ENCODE results near the gene MLN.

The MLN gene

GRCh38 chr6:33757113-33757512 is 46.7 kb downstream of the MLN start:
- H3K4me3 ChIP-seq (ENCODE audit: low read depth, low read length) = no peak overlapping the region
- peaks cover 12% of the 10 kb centered on the region; the same call in 1 of the 2 replicates for H3K4me1 ChIP-seq (ENCODE audit: control insufficient read depth, insufficient read depth, low read length)
- no peaks in the 10 kb centered on the region for H3K36me3 ChIP-seq (ENCODE audit: control insufficient read depth, insufficient read depth, low read length)
- H3K27me3 ChIP-seq (ENCODE audit: control insufficient read depth, insufficient read depth, low read length) = no peaks in the 10 kb centered on the region
- H3K9ac ChIP-seq (ENCODE audit: low read length) = no peak overlapping the region
- no peaks in the 10 kb centered on the region for H3K9me3 ChIP-seq (ENCODE audit: control insufficient read depth, insufficient read depth, low read depth, low read length)
- H3K27ac ChIP-seq (ENCODE audit: low read depth, low read length) = no peak overlapping the region

- no peaks in the 10 kb centered on the region for H3K9me3 ChIP-seq (ENCODE audit: control insufficient read depth, insufficient read depth, low read depth, low read length)
- no peak overlapping the region for H3K4me3 ChIP-seq (ENCODE audit: low read depth, low read length)
- no peaks in the 10 kb centered on the region for H3K36me3 ChIP-seq (ENCODE audit: control insufficient read depth, insufficient read depth, low read length)
- H3K9ac ChIP-seq (ENCODE audit: low read length) = no peak overlapping the region
- H3K4me1 ChIP-seq (ENCODE audit: control insufficient read depth, insufficient read depth, low read length) = peaks cover 13% of the 10 kb centered on the region; the same call in 1 of the 2 replicates
- no peak overlapping the region for H3K27ac ChIP-seq (ENCODE audit: low read depth, low read length)
- no peaks in the 10 kb centered on the region for H3K27me3 ChIP-seq (ENCODE audit: control insufficient read depth, insufficient read depth, low read length)
Observed at GRCh38 chr6:33756211-33756954, 47.4 kb downstream of the MLN start.

- H3K4me3 ChIP-seq (ENCODE audit: low read depth, low read length) = no peak overlapping the region
- H3K4me1 ChIP-seq (ENCODE audit: control insufficient read depth, insufficient read depth, low read length) = peaks cover 21% of the 10 kb centered on the region; the same call in 1 of the 2 replicates
- H3K27ac ChIP-seq (ENCODE audit: low read depth, low read length) = no peak overlapping the region
- no peaks in the 10 kb centered on the region for H3K27me3 ChIP-seq (ENCODE audit: control insufficient read depth, insufficient read depth, low read length)
- H3K9ac ChIP-seq (ENCODE audit: low read length) = no peak overlapping the region
- H3K36me3 ChIP-seq (ENCODE audit: control insufficient read depth, insufficient read depth, low read length) = no peaks in the 10 kb centered on the region
- no peaks in the 10 kb centered on the region for H3K9me3 ChIP-seq (ENCODE audit: control insufficient read depth, insufficient read depth, low read depth, low read length)
Observed at GRCh38 chr6:33755070-33755869, 48.5 kb downstream of the MLN start.

- Histone ChIP-seq H3K9me3 (ENCODE audit: control insufficient read depth, insufficient read depth, low read depth, low read length) (no peaks in the 10 kb centered on the region), H3K4me1 (ENCODE audit: control insufficient read depth, insufficient read depth, low read length) (peaks cover 21% of the 10 kb centered on the region; the same call in 1 of the 2 replicates), H3K27ac (ENCODE audit: low read depth, low read length) (no peak overlapping the region), H3K4me3 (ENCODE audit: low read depth, low read length) (no peak overlapping the region), H3K9ac (ENCODE audit: low read length) (no peak overlapping the region), H3K36me3 (ENCODE audit: control insufficient read depth, insufficient read depth, low read length) (no peaks in the 10 kb centered on the region), H3K27me3 (ENCODE audit: control insufficient read depth, insufficient read depth, low read length) (no peaks in the 10 kb centered on the region)
Observed at GRCh38 chr6:33754222-33754621, 49.6 kb downstream of the MLN start.

GRCh38 chr6:33752646-33753015 is 51.2 kb downstream of the MLN start:
- Histone ChIP-seq H3K9me3 (ENCODE audit: control insufficient read depth, insufficient read depth, low read depth, low read length) (no peaks in the 10 kb centered on the region), H3K9ac (ENCODE audit: low read length) (no peak overlapping the region), H3K27ac (ENCODE audit: low read depth, low read length) (no peak overlapping the region), H3K27me3 (ENCODE audit: control insufficient read depth, insufficient read depth, low read length) (no peaks in the 10 kb centered on the region), H3K4me3 (ENCODE audit: low read depth, low read length) (no peak overlapping the region), H3K4me1 (ENCODE audit: control insufficient read depth, insufficient read depth, low read length) (peaks cover 31% of the 10 kb centered on the region; the same call in 1 of the 2 replicates), H3K36me3 (ENCODE audit: control insufficient read depth, insufficient read depth, low read length) (no peaks in the 10 kb centered on the region)

GRCh38 chr6:33751771-33752645 is 51.8 kb downstream of the MLN start:
- peaks cover 37% of the 10 kb centered on the region for H3K4me1 ChIP-seq (ENCODE audit: control insufficient read depth, insufficient read depth, low read length)
- H3K36me3 ChIP-seq (ENCODE audit: control insufficient read depth, insufficient read depth, low read length) = no peaks in the 10 kb centered on the region
- no peaks in the 10 kb centered on the region for H3K9me3 ChIP-seq (ENCODE audit: control insufficient read depth, insufficient read depth, low read depth, low read length)
- H3K9ac ChIP-seq (ENCODE audit: low read length) = no peak overlapping the region
- no peak overlapping the region for H3K27ac ChIP-seq (ENCODE audit: low read depth, low read length)
- H3K27me3 ChIP-seq (ENCODE audit: control insufficient read depth, insufficient read depth, low read length) = no peaks in the 10 kb centered on the region
- H3K4me3 ChIP-seq (ENCODE audit: low read depth, low read length) = no peak overlapping the region

- no peaks in the 10 kb centered on the region for H3K36me3 ChIP-seq (ENCODE audit: control insufficient read depth, insufficient read depth, low read length)
- H3K27ac ChIP-seq (ENCODE audit: low read depth, low read length) = no peak overlapping the region
- H3K4me3 ChIP-seq (ENCODE audit: low read depth, low read length) = no peak overlapping the region
- H3K9me3 ChIP-seq (ENCODE audit: control insufficient read depth, insufficient read depth, low read depth, low read length) = no peaks in the 10 kb centered on the region
- H3K27me3 ChIP-seq (ENCODE audit: control insufficient read depth, insufficient read depth, low read length) = no peaks in the 10 kb centered on the region
- no peak overlapping the region for H3K9ac ChIP-seq (ENCODE audit: low read length)
- H3K4me1 ChIP-seq (ENCODE audit: control insufficient read depth, insufficient read depth, low read length) = peaks cover 48% of the 10 kb centered on the region
Observed at GRCh38 chr6:33750244-33750991, 53.4 kb downstream of the MLN start.

GRCh38 chr6:33749401-33749800 is 54.4 kb downstream of the MLN start:
- Histone ChIP-seq H3K4me3 (ENCODE audit: low read depth, low read length) (no peak overlapping the region), H3K4me1 (ENCODE audit: control insufficient read depth, insufficient read depth, low read length) (peaks cover 53% of the 10 kb centered on the region), H3K9me3 (ENCODE audit: control insufficient read depth, insufficient read depth, low read depth, low read length) (no peaks in the 10 kb centered on the region), H3K36me3 (ENCODE audit: control insufficient read depth, insufficient read depth, low read length) (no peaks in the 10 kb centered on the region), H3K9ac (ENCODE audit: low read length) (no peak overlapping the region), H3K27me3 (ENCODE audit: control insufficient read depth, insufficient read depth, low read length) (no peaks in the 10 kb centered on the region), H3K27ac (ENCODE audit: low read depth, low read length) (no peak overlapping the region)

GRCh38 chr6:33748841-33749240 is 55.0 kb downstream of the MLN start:
- no peak overlapping the region for H3K9ac ChIP-seq (ENCODE audit: low read length)
- H3K36me3 ChIP-seq (ENCODE audit: control insufficient read depth, insufficient read depth, low read length) = no peaks in the 10 kb centered on the region
- peaks cover 57% of the 10 kb centered on the region for H3K4me1 ChIP-seq (ENCODE audit: control insufficient read depth, insufficient read depth, low read length)
- no peak overlapping the region for H3K27ac ChIP-seq (ENCODE audit: low read depth, low read length)
- H3K4me3 ChIP-seq (ENCODE audit: low read depth, low read length) = no peak overlapping the region
- no peaks in the 10 kb centered on the region for H3K27me3 ChIP-seq (ENCODE audit: control insufficient read depth, insufficient read depth, low read length)
- no peaks in the 10 kb centered on the region for H3K9me3 ChIP-seq (ENCODE audit: control insufficient read depth, insufficient read depth, low read depth, low read length)

GRCh38 chr6:33747823-33748222 is 56.0 kb downstream of the MLN start:
- H3K9me3 ChIP-seq (ENCODE audit: control insufficient read depth, insufficient read depth, low read depth, low read length) = no peaks in the 10 kb centered on the region
- H3K9ac ChIP-seq (ENCODE audit: low read length) = no peak overlapping the region
- H3K4me1 ChIP-seq (ENCODE audit: control insufficient read depth, insufficient read depth, low read length) = peaks cover 60% of the 10 kb centered on the region
- H3K27me3 ChIP-seq (ENCODE audit: control insufficient read depth, insufficient read depth, low read length) = no peaks in the 10 kb centered on the region
- H3K27ac ChIP-seq (ENCODE audit: low read depth, low read length) = no peak overlapping the region
- no peak overlapping the region for H3K4me3 ChIP-seq (ENCODE audit: low read depth, low read length)
- no peaks in the 10 kb centered on the region for H3K36me3 ChIP-seq (ENCODE audit: control insufficient read depth, insufficient read depth, low read length)

All from HUES6 (cell line).